ENCODE measurements around the gene GMDS. TPM values are rescaled to one million over a fixed set of nuclear protein-coding genes. Genes with fewer than 3 reads are reported as not detected.
A peak's percentile ranks its signal among the peaks of the same experiment; 100 is the strongest.
"Not testable (repeated sequence)": the region's sequence is repeated elsewhere in the genome, so short reads cannot be mapped to it uniquely, and the experiment has no call there.

GMDS gene
- total RNA-seq, 1 donor from 2014 or later: 32.9 TPM

DNA sequence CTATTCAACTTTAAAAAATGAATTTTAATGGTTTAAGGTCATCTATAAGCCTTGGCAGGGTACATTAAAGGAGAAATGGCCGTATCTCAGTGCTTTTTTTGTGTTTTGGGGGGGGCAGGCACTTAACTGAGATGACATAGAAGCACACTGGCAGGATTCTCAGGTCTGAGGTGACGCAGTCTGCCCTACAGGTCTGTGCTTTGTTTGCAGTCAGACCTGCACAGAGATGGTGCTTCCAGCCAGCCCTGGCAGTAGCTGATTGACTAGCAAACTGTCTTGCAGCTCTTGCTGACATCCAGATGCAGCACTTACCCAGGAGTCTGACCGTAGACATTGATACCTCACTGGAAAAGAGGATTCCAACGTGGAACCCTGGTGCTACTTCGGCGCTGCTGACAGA is 386.5 kb downstream of the GMDS start:
- DNase-seq (ENCODE audit: low read depth): no peak

DNA sequence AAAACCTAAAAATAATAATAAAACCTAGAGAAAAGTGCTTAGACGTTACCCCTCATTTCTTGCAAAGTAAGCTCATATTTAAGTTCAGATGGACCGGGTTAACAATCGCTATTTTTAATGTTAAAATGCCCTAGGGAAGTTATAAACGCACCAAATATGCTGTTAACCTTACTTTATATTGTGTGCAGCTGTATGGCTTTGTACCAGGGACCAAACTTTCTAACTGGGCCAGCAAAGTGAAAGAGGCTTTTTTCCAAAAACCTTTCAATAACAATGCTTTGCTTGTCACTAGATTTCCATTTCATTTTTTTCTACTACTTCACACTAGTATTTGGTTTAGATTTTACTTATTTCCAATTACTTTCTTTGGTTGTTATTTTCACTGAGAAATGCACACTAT is 387.2 kb downstream of the GMDS start:
- no peak for DNase-seq (ENCODE audit: low read depth)

DNA sequence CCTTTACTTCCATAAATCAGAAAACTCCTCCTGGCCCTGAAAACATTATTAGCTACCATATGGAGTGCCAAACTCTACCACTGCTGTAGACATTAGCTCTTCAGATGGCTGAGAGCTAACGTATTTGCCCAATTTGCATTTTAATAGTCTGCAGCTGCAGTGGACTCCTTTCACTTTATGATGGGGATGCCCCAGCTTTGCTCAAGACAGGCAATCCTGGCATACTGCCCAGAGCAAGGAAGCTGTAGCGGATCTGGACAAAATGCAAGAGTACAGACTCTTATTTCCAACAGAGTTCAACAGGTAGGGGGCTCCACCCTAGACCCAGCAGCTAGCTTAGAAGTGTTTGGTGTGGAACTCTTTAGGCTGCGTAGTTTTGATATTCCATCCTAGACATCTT is 389.0 kb downstream of the GMDS start:
- peak; percentile 88 for DNase-seq (ENCODE audit: low read depth)

DNA sequence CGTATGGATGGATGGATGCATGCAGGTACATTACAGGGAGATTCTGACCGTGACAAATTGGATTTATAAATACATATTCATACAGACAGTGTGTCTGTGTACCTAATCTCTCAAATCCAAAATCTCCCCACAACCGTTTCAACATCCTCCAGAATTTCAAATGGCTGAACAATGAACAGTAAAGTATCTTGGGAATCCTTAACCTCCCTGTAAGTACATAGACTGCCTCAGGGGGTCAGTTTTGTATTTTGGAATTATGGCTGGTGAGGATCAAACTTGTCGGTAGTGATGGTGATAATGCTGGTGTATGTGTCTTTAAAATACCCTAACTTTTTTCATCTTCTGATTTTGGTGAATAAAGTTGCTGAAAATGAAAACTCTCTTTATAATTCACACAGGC is 389.5 kb downstream of the GMDS start:
- no peak for DNase-seq (ENCODE audit: low read depth)

DNA sequence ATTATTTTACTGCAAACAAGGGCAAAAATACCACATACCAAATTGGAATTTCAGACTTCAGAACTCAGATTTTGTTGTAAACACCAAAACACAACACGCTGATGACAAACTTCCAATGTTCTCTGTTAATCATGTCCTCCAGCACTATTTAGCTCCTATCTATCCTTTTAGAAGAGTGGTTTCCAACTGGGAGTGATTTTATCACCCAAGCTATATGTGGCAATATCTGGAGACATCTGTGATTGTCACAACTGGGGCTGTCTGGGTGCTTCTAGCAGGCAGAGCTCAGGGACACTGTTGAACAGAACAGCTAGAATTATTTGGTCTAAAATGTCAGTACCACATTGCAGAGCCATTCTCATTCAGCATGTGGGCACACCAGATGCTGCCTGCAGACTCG is 391.1 kb downstream of the GMDS start:
- DNase-seq (ENCODE audit: low read depth): no peak

DNA sequence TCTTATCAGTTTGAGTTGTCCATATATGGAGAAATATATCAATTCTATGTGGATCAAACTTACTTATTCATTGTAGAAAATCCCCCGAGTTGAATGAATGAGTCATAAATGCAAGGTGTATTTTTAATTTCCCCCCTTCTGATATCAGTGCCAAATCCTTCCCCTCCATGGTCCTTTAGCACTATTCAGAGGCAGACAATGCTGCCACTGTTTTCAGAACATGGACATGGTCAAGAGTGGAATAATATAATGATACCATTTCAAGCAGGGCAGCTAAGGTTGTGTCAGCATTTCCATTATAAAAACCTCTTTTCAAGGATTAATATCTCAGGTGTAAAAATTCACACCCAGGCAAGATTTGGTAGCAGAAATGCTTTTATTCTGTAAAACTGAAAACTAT is 391.6 kb downstream of the GMDS start:
- no peak for DNase-seq (ENCODE audit: low read depth)

DNA sequence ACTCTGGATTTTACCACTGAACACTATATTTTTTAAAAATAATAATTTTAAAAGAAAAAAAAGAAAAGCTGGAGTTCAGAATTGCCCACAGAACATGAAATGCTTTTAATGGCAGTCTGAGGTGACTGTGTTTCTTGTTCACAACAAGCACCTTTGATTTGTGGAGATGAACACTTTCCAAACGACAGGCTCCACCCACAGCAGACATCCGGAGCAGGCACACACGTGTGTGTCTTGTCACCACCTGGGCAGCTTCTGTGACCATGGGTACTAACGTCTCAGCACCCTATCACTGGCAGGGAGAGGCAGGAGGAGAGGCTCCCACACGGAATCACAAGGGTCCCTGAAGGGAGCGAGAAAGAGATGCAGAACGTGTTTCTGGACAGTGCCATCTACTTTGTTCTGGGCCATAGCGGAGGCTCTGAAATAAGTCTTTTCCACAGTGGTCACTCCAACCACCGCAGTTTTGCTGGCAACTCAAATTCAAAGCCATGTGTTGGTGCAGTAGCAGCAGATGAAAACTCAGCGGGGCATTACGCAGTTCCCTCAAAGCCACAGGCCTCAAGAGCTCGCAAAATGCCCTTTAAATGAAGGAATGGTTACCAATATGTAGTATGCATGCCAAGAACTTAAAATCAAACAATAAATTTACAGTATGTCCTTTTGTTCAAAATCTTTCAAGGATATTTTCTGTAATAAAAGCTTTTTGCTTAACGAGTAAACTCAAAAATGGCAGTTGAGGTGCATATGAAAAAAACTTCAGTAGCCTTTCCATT is 393.5 kb downstream of the GMDS start:
- DNase-seq (ENCODE audit: low read depth): no peak

DNA sequence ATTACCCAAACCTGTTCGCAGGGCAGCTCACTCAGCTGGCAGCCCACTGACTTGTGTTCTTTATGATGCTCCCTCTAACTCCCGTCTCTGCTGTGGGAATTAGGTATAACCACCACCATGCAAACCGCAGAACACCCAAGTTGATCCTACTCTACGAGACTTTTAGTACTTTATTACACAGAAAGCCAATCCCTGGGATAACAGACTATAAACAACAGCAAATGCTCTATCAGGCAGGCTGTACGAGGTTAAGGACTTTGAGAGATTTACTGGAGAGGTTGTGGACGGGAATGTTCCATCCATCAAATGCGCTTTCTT is 394.6 kb downstream of the GMDS start:
- DNase-seq (ENCODE audit: low read depth): no peak

DNA sequence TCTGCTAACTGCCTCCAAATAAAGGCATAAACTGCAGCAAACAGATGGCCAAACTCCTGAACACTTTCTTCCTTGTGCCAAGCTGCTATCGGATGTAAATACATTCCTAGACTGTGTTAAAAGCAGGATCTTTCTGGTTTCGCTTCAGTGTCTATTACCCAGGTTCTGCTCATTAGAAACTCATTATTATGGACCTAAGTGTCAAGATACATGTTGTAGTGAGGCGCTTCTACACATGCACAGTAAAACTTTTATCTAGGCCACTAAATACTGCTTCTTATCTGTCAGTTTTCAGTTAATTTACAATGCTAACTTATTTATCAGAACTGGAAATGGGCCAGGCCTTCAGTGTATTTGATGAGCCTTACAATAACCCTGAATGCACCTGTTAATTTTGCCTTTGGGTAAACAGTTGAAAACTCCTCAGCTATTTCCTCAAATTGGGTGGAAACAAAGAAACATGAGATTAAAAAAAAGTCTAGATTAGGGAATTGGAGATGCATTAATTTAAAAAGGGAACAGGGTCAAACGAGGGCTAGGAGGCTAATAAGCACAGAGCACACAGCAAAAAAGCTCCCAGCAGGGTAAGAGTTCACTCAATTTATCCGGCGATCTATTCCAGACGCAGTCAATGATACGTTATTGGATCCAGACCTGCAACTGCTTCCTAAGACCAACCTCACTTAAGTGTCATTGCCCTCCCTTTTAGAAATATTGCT is 395.1 kb downstream of the GMDS start:
- DNase-seq (ENCODE audit: low read depth): peak; percentile 15

DNA sequence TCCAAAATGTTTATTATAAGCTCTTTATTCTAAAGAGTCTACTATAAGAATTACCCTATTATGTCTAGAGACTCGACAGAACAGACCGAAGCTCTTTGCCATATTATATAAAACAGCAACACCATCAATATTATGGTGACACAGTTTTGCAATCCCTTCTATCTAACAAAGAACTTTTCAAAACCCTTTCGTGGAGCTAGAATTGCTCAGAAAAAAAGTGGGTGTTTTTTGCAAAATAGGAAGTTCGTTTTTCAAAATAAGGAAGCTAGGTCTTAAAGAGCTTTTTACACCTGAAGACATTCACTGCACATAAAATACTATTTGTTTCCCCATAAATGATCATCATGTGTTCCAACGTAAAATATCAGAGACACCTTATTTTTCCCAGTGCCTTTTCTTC is 395.7 kb downstream of the GMDS start:
- no peak for DNase-seq (ENCODE audit: low read depth)

DNA sequence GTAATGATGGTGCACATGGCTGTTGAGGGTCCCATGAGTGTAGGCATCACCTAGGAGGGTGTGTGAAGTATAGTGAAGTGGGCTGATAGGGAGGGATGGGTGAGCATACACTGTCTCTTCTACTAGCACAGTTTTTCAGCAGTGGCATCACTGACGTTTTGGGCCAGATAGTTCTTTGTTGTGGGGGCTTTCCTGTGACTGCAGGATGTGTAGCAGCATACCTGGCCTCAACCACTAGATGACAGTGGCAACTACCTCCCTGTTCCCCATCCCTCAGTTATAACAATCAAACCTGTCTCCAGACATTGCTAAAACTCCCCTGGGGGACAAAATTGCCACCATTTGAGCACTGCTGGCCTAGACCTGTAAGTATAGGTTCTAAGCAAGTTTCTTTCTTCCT is 396.7 kb downstream of the GMDS start:
- DNase-seq (ENCODE audit: low read depth): no peak

DNA sequence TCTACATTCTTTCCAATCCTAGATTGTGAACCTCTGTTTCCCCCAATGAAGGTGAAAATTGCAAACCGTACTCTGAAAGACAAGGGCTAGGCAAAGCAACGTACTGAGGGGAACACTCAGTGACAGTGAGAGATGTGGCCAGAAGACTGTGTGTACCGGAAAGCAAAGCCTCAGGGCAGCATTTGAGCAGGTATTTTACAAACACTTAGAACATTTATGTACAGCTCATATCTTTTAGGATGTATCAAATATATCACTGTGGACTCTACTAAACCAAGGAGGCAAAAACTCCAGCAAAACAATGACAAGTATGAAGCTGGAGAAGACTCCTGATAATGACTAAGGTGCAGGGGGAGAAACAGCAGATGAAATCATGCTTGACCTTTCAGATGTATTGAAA is 398.8 kb downstream of the GMDS start:
- no peak for DNase-seq (ENCODE audit: low read depth)

DNA sequence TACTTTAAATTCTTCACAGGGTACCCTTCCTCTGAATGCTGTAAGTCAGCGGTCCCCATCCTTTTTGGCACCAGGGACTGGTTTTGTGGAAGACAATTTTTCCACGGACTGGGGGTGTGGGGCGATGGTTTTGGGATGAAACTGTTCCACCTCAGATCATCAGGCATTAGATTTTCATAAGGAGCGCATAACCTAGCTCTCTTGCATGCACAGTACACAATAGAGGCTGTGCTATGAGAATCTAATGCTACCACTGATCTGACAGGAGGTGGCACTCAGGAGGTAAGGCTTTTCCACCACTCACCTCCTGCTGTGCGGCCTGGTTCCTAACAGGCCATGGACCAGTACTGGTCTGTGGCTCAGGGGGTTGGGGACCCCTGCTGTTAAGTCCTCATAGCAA is 399.9 kb downstream of the GMDS start:
- DNase-seq (ENCODE audit: low read depth): not testable (repeated sequence)

DNA sequence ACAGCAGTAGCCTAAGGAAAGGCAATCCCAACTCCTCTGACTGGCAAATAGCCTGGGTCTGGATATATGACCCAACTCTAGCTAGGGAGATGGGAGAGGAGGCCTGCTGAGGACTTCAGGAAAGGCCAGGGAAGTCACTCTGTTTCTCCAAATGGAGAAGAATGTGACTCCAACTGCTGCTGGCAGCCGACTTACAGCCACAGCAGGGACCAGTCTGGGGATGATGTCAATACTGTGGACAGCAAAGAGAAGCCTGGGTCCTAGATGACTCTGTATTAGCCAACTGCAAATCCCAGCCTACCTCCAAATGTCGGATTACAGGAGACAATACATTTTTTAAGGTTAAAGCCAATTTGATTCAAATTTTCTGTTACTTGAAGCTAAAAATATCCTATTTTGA is 403.1 kb downstream of the GMDS start:
- no peak for DNase-seq (ENCODE audit: low read depth)

DNA sequence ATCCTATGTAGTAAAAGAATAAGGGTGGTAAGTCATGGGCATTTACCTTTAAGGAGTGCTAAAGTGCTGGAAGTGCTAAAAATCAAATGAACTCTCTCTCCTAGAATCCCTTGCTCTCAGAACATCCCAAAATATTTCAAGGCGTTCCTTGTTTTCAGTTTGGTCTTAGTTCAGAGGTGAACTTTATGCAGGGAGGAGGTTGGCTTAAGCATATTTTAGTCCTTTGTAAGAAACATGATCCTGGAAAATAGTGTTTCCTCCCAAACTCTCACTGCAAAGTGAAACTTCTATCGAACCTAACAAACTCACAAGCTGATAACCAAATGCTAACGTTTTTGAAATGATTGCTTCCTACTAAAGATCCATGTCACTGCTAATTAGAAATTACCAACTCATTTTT is 404.3 kb downstream of the GMDS start:
- no peak for DNase-seq (ENCODE audit: low read depth)

DNA sequence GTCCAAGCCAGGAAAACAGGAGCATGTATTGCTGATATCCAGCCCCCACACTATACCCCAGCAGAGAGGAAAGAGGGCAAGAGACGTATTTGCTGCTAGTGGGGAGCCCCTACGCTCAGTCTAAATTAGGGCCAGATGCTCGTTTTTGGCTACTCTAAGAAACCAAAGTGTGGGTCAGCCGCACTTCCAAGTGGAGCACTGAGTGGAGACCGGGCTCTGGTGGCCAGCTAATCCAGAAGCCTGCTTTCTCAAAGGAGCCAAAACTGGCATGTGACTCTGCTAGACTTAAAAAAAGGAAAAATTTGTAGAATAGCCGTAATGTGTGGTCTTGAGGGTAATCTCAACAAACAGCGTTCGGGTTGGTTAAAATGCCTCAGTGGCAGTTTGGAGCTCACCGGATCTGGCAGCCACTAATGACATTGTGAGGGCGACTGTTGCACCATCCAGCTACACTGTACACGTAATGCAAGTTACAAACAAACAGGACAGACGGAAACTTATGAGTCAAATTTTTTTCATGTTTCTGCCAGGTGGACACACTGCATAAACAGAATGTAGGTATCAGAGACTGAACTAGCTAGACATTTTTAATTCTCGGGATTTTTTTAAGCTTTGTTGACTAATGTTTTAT is 404.8 kb downstream of the GMDS start:
- no peak for DNase-seq (ENCODE audit: low read depth)

DNA sequence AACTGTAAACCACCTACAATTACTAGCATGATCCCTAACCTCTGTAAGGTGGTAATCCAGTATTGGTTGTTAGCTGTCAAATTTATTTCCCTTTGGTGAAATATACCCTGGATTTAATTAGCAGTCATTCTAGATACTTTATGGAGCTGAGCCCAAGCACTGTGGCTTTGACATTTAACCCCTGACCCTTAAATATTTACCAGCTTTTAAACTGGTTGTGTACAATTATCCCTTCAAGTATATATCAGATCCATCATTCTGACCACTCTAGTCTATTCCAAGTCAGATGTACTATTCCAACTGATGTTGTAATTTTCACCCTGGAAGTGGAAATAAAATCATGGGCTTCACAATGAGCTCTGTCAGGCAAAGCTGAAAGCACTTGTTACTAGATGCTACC is 406.0 kb downstream of the GMDS start:
- DNase-seq (ENCODE audit: low read depth): no peak

DNA sequence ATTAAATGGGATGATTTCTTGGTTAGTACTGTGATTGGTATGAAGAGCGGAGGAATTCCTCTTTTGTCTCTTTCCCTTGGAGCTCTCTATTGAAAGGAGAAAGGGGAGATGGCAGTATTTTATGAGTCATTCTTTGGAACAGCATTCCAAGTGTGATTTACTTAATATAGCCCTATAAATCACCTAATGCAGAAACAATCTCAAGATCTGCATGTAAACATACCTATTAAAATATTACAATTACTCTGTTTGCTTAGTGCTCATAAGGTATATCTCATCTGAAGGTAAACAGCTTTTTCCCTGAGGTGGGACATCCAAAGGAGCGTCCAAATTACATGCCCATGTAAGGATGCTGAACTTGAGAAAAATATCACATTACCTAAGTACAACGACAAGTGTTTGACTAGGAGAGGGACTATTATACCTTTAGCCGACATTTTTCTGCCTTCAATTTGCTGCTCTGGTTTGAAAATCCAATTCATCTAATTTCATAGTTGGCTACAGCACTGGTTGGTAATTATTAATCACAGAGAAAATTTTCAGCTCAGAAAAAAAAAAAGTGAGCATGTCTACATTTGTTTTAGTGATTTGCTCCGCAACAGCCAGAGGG is 406.7 kb downstream of the GMDS start:
- peak; percentile 67 for DNase-seq (ENCODE audit: low read depth)

DNA sequence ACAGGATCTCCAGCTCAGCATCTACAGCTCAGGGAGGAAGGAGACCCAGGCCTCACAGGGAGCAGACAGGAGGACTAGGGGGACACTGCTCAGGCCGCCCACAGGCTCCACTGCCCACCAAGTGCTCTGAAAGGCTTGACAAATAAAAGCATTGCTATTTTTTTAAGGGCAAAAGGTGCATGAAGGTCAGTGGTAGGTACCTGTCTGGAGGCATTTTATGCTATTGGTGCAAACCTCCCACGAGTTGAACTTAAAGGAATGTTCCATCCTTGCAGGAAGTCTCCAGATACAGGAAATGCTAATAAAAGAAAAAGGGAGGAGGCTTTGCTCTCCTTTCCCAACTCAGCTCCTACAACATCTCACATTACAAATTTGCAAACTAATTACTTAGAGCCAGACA is 407.6 kb downstream of the GMDS start:
- DNase-seq (ENCODE audit: low read depth): peak; percentile 22

DNA sequence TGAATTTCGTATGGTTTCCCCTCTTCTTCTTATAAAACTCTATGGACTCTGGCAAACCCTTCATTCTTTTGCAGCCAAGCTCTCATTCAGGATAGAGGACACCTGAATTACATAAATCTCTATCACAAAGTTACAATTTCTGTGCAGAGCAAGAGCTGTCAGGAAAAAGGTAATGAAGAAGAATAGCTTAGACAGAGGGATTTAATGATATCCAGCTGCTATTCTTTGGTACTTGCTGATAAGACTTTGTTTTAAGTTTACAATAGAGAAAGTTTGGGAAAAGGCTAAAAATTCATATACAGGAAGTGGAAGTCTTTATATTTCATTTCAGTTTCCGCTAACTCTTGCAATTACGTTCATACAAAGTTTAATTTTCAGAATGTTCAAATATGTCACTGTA is 408.7 kb downstream of the GMDS start:
- DNase-seq (ENCODE audit: low read depth): no peak

DNA sequence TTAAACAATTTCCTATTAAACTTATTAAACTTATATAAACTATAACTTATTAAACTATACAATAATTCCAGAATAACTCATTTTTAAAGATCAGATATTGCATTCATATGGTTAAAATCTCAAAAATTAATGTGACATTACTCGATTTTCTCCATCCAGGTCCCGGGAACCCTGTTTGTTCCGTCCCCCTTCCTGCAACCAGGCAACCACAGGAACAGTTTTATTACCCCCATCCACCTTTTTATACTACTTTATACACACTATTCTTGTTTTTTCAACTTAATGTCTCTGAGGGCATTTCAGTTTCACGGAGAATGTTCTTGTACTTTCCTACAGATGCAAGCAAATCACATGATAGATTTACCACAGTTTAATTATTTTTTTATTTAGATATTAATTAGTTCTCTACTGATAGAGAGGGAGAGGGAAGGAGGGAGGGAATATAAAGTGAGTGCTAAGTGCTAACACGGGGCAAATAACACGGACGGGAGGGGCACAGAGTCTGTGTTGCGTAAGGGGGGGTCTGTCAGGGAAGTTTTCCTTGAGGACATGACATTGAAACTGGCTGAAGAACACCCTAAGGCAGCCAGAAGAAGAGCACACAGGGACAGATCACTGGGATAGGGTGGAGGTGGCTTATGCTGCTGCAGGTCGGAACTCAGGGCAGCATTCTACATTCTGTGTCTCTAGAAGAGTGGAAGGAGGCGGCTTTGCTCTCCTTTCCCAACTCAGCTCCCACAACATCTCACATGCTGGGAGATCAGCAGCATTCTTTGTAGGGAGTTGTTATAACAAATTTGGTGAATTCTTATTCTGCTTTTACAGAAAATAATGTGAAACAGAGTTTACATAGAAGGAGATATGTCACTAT is 410.5 kb downstream of the GMDS start:
- no peak for DNase-seq (ENCODE audit: low read depth)

DNA sequence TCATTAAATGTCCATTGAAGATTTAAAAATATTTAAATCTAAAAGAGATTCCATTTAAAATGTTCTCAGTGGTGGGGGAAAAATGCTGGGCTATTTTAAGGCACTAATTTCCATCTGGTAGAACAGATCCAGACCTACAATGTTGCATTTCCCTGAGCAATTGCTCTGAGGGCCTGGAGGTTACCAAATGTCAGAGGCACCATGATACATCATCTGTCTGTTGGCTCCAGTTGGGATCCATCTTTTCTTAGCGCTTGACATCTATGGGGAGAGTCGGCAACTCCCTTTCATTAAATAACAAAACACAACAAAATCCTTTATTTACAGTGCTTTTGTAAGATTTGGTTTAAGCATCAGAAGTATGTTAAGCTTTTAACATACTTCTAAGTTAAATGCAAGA is 411.2 kb downstream of the GMDS start:
- no peak for DNase-seq (ENCODE audit: low read depth)

All from renal cortical epithelial cell (primary cell).